GM12878 (cell line): ENCODE measurements around the gene BRAT1. TPM values are rescaled to one million over a fixed set of nuclear protein-coding genes. Genes with fewer than 3 reads are reported as not detected.

Source experiments
- ATAC-seq: fragments of 200-7000 bp; cut with Tn5 transposase; 3 replicates; pipeline ENCODE4 v1.9.1; 2020; ENCODE audit warnings: mild to moderate bottlenecking, moderate library complexity
- BruUV-seq: library from RNA; stranded (reverse); fragments of 400-500 nt; replicated peaks from 2 replicates; lab custom pipeline; 2021; lab: Mats Ljungman, UMichigan
- CTCF ChIA-PET: fragments of 300-600 bp; sonication (Branson Sonifier 250); formaldehyde crosslinking; extraction: SDS; loops from one replicate; lab custom pipeline; 2021; ENCODE audit warnings: inconsistent platforms; lab: Yijun Ruan, JAX
- POLR2A ChIA-PET: fragments of 350-600 bp; formaldehyde crosslinking; extraction: SDS; loops from one replicate; lab custom pipeline; 2021; ENCODE audit warnings: inconsistent platforms; lab: Charles Lee
- RAD21 ChIA-PET: fragments of 300-600 bp; sonication (Branson Sonifier 250); formaldehyde crosslinking; loops from one replicate; lab custom pipeline; 2023; ENCODE audit warnings: antibody characterized with exemption; ENCODE audit not compliant: unreplicated experiment; lab: Charles Lee
- SMC1A ChIA-PET: fragments of 300-600 bp; sonication (Branson Sonifier 250); formaldehyde crosslinking; loops from one replicate; lab custom pipeline; 2023; ENCODE audit not compliant: unreplicated experiment, uncharacterized antibody; lab: Charles Lee
- DNase-seq: peaks from one replicate; pipeline ENCODE4 v3.0.0-alpha.2; 2011; ENCODE audit warnings: low read depth, low spot score
- FAIRE-seq: peaks from 3 replicates; lab custom pipeline; 2011; peaks lifted over from hg19 to GRCh38; lab: Jason Lieb, UNC
- H2AFZ ChIP-seq: 2 replicates; pipeline ENCODE4 v1.6.0; 2011; ENCODE audit warnings: low read depth, low read length, control low read depth; ENCODE audit not compliant: control insufficient read depth
- H3K27ac ChIP-seq: 2 replicates; pipeline ENCODE4 v1.5.1; 2011; ENCODE audit warnings: control low read depth; ENCODE audit not compliant: control insufficient read depth, insufficient read depth
- H3K27me3 ChIP-seq, 2 experiments: replicated peaks in 1 of 2; 2 replicates each; pipeline versions ENCODE4 v1.6.0 to v1.6.1; 2011; ENCODE audit warnings: low read length in 1 of 2; ENCODE audit not compliant: control insufficient read depth in 2 of 2, insufficient read depth in 2 of 2
- H3K36me3 ChIP-seq, 2 experiments: 2 replicates each; pipeline ENCODE4 v1.5.1; 2011; ENCODE audit warnings: low read length in 1 of 2; ENCODE audit not compliant: control insufficient read depth in 2 of 2, insufficient read depth in 2 of 2
- H3K4me1 ChIP-seq: 2 replicates; pipeline ENCODE4 v1.6.1; 2011; ENCODE audit warnings: mild to moderate bottlenecking, low read length, moderate library complexity, mixed read lengths; ENCODE audit not compliant: control insufficient read depth, insufficient read depth
- H3K4me2 ChIP-seq: 2 replicates; pipeline ENCODE4 v1.6.0; 2011; ENCODE audit warnings: control low read depth; ENCODE audit not compliant: control insufficient read depth, insufficient read depth
- H3K4me3 ChIP-seq: fragments of 200-600 bp; sonication (generic); 2 replicates; pipeline ENCODE4 v1.5.1; 2016
- H3K79me2 ChIP-seq: 2 replicates; pipeline ENCODE4 v1.6.0; 2011; ENCODE audit warnings: low read length; ENCODE audit not compliant: control insufficient read depth, insufficient read depth
- H3K9ac ChIP-seq: 2 replicates; pipeline ENCODE4 v1.8.0; 2011; ENCODE audit warnings: low read length, control low read depth, mixed read lengths; ENCODE audit not compliant: control insufficient read depth, insufficient read depth
- H3K9me3 ChIP-seq: replicated peaks from 3 replicates; pipeline ENCODE4 v1.5.1; 2011; ENCODE audit warnings: mild to moderate bottlenecking, low read length; ENCODE audit not compliant: control insufficient read depth, insufficient read depth
- H4K20me1 ChIP-seq: 2 replicates; pipeline ENCODE4 v1.6.0; 2011; ENCODE audit not compliant: control insufficient read depth, insufficient read depth
- BCL3 ChIP-seq: IDR thresholded peaks from 2 replicates; pipeline ENCODE4 v1.6.1; 2011; ENCODE audit warnings: borderline replicate concordance, low read depth, mild to moderate bottlenecking, moderate library complexity, low read length; ENCODE audit not compliant: insufficient read depth, poor library complexity, severe bottlenecking
- CBFB ChIP-seq: IDR thresholded peaks from 2 replicates; pipeline ENCODE4 v1.6.1; 2016; ENCODE audit warnings: antibody characterized with exemption, low read depth
- EP300 ChIP-seq, 2 experiments: fragments of 150-350 bp in 1 of 2; IDR thresholded peaks; 2 replicates each; pipeline ENCODE4 v1.6.1; 2011 to 2012; ENCODE audit warnings: low read depth in 2 of 2, low read length in 2 of 2, borderline replicate concordance in 1 of 2, improper control_type of control experiment in 1 of 2, inconsistent platforms in 1 of 2; ENCODE audit not compliant: control insufficient read depth in 1 of 2
- MAX ChIP-seq: IDR thresholded peaks from 2 replicates; pipeline ENCODE4 v1.6.1; 2012; ENCODE audit warnings: low read depth, low read length, improper control_type of control experiment
- NRF1 ChIP-seq: conservative IDR thresholded peaks from 2 replicates; pipeline ENCODE4 v1.6.1; 2011; ENCODE audit warnings: mild to moderate bottlenecking, low read depth, low read length, improper control_type of control experiment
- PAX8 ChIP-seq: fragments of 450-650 bp; IDR thresholded peaks from 2 replicates; pipeline ENCODE4 v1.6.1; 2017; ENCODE audit warnings: mild to moderate bottlenecking, moderate library complexity
- SMARCA5 ChIP-seq: fragments of 450-650 bp; IDR thresholded peaks from 2 replicates; pipeline ENCODE4 v1.6.1; 2017; ENCODE audit warnings: mild to moderate bottlenecking
- SUPT20H ChIP-seq: IDR thresholded peaks from 2 replicates; pipeline ENCODE4 v1.6.1; 2011; ENCODE audit warnings: low read depth, mild to moderate bottlenecking, low read length, moderate library complexity, borderline replicate concordance; ENCODE audit not compliant: control insufficient read depth
- ZNF384 ChIP-seq: IDR thresholded peaks from 2 replicates; pipeline ENCODE4 v1.6.1; 2012; ENCODE audit warnings: low read depth, mild to moderate bottlenecking, low read length, improper control_type of control experiment, borderline replicate concordance
- WGBS: methylation state at CpG from one replicate; pipeline ENCODE4 v1.1.6; 2016; ENCODE audit warnings: low lambda C conversion rate; ENCODE audit not compliant: insufficient replicate concordance, insufficient coverage; ENCODE audit errors: missing lambda C conversion rate; 5-methylcytosine and 5-hydroxymethylcytosine counted together
- in situ Hi-C: fragments of 300-500 bp; cut with MboI; formaldehyde crosslinking; loops from 9 replicates; pipeline ENCODE4 v1.14.3; 2018; ENCODE audit warnings: mixed read lengths
- intact Hi-C: fragments of 100-400 bp; cut with micrococcal nuclease; formaldehyde crosslinking; loops from one replicate; pipeline ENCODE4 v1.14.2; 2022; ENCODE audit not compliant: unreplicated experiment
- polyA plus RNA-seq, 11 experiments: library from polyadenylated mRNA; depleted of rRNA in 4 of 11; unstranded in 6 of 11; stranded (reverse) in 5 of 11; fragments of >200 nt; fragmentation: Nextera tagmentation in 4 of 11; fragmentation: Illumina TruSeq in 1 of 11; extraction: Ambion mirVana in 4 of 11; extraction: Trizol in 1 of 11; gene quantifications; 1 replicate in 1 of 11; 2 replicates in 10 of 11; pipeline versions ENCODE4 v1.2.1 to v1.2.3, GENCODE V29; 2011 to 2016; ENCODE audit warnings: inconsistent platforms in 2 of 11, missing spikeins in 2 of 11, low read depth in 1 of 11
- total RNA-seq, 4 experiments: library from RNA; depleted of rRNA in 3 of 4; stranded (reverse); fragments of >200 nt in 3 of 4; fragmentation: Illumina TruSeq in 1 of 4; extraction: Trizol in 1 of 4; gene quantifications; 2 replicates each; pipeline versions ENCODE4 v1.2.1 to v1.2.3, GENCODE V29; 2013 to 2021
- TF ChIP-seq, protein P1 (sequence below): IDR thresholded peaks from 2 replicates; pipeline ENCODE4 v1.6.1; 2011; ENCODE audit warnings: low read depth, mild to moderate bottlenecking, low read length, moderate library complexity, borderline replicate concordance; ENCODE audit errors: extremely low read depth
- TF ChIP-seq, protein P2 (sequence below): fragments of 450-650 bp; IDR thresholded peaks from 2 replicates; pipeline ENCODE4 v1.6.1; 2018; ENCODE audit warnings: borderline replicate concordance, mild to moderate bottlenecking; ENCODE audit not compliant: partially characterized antibody

BRAT1 gene
- total and polyA plus RNA-seq, 10 of the 15 experiments (the other 5 are each of a cell fraction or from before 2014, with no cell fraction given): 0.13 to 53.3 (median 16.0) TPM

GRCh38 chr7:2598154-2598823 lies 43.0 kb upstream of the BRAT1 start:
- in situ Hi-C loops (no loop called here), intact Hi-C loops (no loop called here)
- no peaks in the 10 kb centered on the region for H3K27me3 ChIP-seq
- BruUV-seq: no TSS peak
- SMC1A ChIA-PET: no interaction called here
- WGBS: 96% methylated on average over 24 of the region's 29 CpGs
- no peaks in the 10 kb centered on the region for H3K4me1 ChIP-seq
- H3K9ac ChIP-seq: no peak overlapping the region
- no peaks in the 10 kb centered on the region for H3K9me3 ChIP-seq
- no peak overlapping the region for H3K4me2 ChIP-seq
- peaks cover 0 to 2% of the 10 kb centered on the region in 2 experiments; a peak in 2 of 4 replicates for H3K36me3 ChIP-seq
- POLR2A ChIA-PET: no interaction called here
- H3K4me3 ChIP-seq: no peak overlapping the region
- no peak overlapping the region for H3K27ac ChIP-seq
- no peak overlapping the region for H2AFZ ChIP-seq
- ATAC-seq: no peak
- RAD21 ChIA-PET: no interaction called here
- CTCF ChIA-PET: no interaction called here
- FAIRE-seq: no peak
- no peaks in the 10 kb centered on the region for H4K20me1 ChIP-seq
- no peak for TF ChIP-seq MAX
- no peak for TF ChIP-seq PAX8
- TF ChIP-seq SMARCA5: no peak
- no peak for TF ChIP-seq NRF1
- TF ChIP-seq, protein P1, sequence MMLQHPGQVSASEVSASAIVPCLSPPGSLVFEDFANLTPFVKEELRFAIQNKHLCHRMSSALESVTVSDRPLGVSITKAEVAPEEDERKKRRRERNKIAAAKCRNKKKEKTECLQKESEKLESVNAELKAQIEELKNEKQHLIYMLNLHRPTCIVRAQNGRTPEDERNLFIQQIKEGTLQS: no peak
- TF ChIP-seq EP300 (IDR thresholded peaks at IDR 0.05; ENCODE audit: borderline replicate concordance in 1 of 2, control insufficient read depth in 1 of 2, low read depth in 2 of 2, low read length in 2 of 2): no peak
- no peak for TF ChIP-seq SUPT20H
- TF ChIP-seq, protein P2, sequence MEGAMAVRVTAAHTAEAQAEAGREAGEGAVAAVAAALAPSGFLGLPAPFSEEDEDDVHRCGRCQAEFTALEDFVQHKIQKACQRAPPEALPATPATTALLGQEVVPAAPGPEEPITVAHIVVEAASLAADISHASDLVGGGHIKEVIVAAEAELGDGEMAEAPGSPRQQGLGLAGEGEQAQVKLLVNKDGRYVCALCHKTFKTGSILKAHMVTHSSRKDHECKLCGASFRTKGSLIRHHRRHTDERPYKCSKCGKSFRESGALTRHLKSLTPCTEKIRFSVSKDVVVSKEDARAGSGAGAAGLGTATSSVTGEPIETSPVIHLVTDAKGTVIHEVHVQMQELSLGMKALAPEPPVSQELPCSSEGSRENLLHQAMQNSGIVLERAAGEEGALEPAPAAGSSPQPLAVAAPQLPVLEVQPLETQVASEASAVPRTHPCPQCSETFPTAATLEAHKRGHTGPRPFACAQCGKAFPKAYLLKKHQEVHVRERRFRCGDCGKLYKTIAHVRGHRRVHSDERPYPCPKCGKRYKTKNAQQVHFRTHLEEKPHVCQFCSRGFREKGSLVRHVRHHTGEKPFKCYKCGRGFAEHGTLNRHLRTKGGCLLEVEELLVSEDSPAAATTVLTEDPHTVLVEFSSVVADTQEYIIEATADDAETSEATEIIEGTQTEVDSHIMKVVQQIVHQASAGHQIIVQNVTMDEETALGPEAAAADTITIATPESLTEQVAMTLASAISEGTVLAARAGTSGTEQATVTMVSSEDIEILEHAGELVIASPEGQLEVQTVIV: no peak
- TF ChIP-seq ZNF384: no peak
- no peak for TF ChIP-seq CBFB
- TF ChIP-seq BCL3: no peak
- H3K79me2 ChIP-seq: no peaks in the 10 kb centered on the region
- DNase-seq: no peak
